Colonic mucosa (tissue), 4 donors: ENCODE data around the gene ADARB2. TPM values are rescaled to one million over a fixed set of nuclear protein-coding genes. Genes with fewer than 3 reads are reported as not detected.

Experiments used
- DNase-seq: peaks from one replicate; pipeline ENCODE4 v3.0.0-alpha.2; 2020
- H3K27ac ChIP-seq: fragments of 200-600 bp; one replicate; pipeline ENCODE4 v1.8.0; 2021
- H3K27me3 ChIP-seq: fragments of 200-600 bp; one replicate; pipeline ENCODE4 v1.8.0; 2021
- H3K36me3 ChIP-seq: fragments of 200-600 bp; one replicate; pipeline ENCODE4 v1.8.0; 2021
- H3K4me1 ChIP-seq: fragments of 200-600 bp; one replicate; pipeline ENCODE4 v1.8.0; 2021; ENCODE audit warnings: mild to moderate bottlenecking
- H3K4me3 ChIP-seq: fragments of 200-600 bp; one replicate; pipeline ENCODE4 v1.8.0; 2021
- H3K9ac ChIP-seq, 2 donors: one replicate each; pipeline ENCODE4 v1.7.0; 2013; ENCODE audit warnings: control low read depth in 2 of 2, low read depth in 2 of 2, low read length in 2 of 2
- H3K9me3 ChIP-seq: fragments of 200-600 bp; one replicate; pipeline ENCODE4 v1.8.0; 2021
- intact Hi-C: fragments of 100-400 bp; cut with DNase I; formaldehyde crosslinking; loops from one replicate; pipeline ENCODE4 v1.14.1; 2022
- total RNA-seq, 2 donors: library from RNA; stranded (reverse); fragmentation: NEBNext Ultra II Directional in 1 of 2; extraction: Animal tissue kit (Norgen Biotek cat#: 25700) in 1 of 2; gene quantifications; one replicate each; pipeline ENCODE4 v1.2.1, GENCODE V29; 2021
- TF ChIP-seq, protein P1 (sequence below): fragments of 200-600 bp; IDR thresholded peaks from one replicate; pipeline ENCODE4 v1.8.0; 2022; ENCODE audit warnings: antibody characterized with exemption, mild to moderate bottlenecking
- donor health status: healthy.
- donor health status: DM: no; HTN: no; CAD: no.
- donor health status: DM: no; HTN: no; CAD: no.

The ADARB2 gene
- total RNA-seq, 2 donors from 2014 or later, result 0.19 TPM; not detected in 1

DNA sequence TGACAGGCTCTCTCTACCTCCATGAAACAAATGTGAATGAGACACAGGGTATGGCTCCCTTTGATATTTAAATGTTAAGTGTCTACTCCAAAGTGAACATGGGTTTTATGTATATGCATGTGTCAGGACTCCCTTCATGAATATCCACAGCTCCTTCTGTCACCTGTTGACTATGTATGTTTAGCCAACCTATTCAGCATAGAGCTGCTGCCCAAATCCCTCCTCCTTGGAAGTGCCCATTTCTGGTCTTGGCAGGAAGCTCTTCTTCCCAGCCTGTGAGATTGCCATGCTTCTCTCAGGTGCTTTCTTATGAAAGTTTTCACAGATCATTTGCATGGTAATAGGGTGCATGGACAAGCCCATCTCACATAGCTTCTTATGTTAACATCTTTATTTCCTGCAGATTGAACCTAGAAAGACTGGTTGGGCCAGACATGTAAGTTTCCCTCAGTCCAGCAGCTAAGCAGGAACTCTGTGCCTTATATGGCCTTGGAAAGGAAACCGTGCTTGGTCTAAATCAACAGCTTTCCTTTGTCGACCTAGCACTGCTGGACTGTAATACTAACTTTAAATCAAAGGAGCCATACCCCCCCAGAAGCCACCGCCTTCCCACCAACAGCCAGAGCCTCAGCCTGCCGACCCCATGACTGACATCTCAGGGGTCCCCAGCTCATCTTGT, 288.9 kb downstream of the ADARB2 start:
- Histone ChIP-seq H3K4me3 (no peak overlapping the region), H3K9ac (no peak overlapping the region), H3K27ac (no peak overlapping the region), H3K4me1 (no peaks in the 10 kb centered on the region), H3K36me3 (no peaks in the 10 kb centered on the region), H3K27me3 (no peaks in the 10 kb centered on the region), H3K9me3 (no peaks in the 10 kb centered on the region)
- DNase-seq, result no peak
- TF ChIP-seq, protein P1, sequence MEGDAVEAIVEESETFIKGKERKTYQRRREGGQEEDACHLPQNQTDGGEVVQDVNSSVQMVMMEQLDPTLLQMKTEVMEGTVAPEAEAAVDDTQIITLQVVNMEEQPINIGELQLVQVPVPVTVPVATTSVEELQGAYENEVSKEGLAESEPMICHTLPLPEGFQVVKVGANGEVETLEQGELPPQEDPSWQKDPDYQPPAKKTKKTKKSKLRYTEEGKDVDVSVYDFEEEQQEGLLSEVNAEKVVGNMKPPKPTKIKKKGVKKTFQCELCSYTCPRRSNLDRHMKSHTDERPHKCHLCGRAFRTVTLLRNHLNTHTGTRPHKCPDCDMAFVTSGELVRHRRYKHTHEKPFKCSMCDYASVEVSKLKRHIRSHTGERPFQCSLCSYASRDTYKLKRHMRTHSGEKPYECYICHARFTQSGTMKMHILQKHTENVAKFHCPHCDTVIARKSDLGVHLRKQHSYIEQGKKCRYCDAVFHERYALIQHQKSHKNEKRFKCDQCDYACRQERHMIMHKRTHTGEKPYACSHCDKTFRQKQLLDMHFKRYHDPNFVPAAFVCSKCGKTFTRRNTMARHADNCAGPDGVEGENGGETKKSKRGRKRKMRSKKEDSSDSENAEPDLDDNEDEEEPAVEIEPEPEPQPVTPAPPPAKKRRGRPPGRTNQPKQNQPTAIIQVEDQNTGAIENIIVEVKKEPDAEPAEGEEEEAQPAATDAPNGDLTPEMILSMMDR, result no peak
- intact Hi-C loops, result no loop called here

DNA sequence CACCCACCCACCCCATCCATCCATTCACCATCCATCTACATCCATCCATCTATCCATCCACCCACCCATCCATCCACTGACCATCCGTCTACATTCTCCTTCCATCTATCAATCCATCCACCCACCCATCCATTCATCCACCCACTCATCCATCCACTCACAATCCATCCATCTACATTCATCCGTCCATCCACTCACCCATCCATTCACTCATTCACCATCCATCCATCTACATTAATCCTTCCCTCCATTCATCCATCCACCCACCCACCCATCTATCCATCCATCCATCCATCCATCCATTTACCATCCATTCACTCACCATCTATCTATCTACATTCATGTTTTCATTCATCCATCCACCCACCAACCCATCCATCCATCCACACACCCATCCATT, 292.5 kb downstream of the ADARB2 start:
- Histone ChIP-seq H3K36me3 (no peaks in the 10 kb centered on the region), H3K27ac (no peak overlapping the region), H3K9me3 (no peaks in the 10 kb centered on the region), H3K27me3 (no peaks in the 10 kb centered on the region), H3K4me1 (no peaks in the 10 kb centered on the region), H3K4me3 (no peak overlapping the region), H3K9ac (no peak overlapping the region)
- intact Hi-C loops, result no loop called here
- DNase-seq, result no peak
- TF ChIP-seq, protein P1, result no peak

DNA sequence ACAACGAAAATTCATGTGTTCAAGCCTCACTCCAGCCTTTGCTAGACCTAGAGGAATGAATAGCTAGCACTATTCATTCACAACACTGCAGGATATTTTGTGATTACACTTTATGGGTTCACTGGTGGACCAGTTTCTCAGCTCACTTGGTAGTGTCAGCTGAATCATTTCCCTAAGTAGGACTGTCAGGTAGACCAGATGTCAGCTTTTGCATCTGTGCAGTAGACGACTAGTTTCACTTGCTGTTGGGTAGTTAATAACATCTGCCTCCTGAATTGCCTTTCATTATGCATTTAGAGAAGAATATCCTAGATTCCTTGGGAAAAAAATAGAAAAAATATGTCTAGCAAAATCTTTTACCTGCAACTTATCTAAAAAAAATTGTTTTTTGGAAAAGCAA, 296.4 kb downstream of the ADARB2 start:
- TF ChIP-seq, protein P1, result no peak
- intact Hi-C loops, result no loop called here
- no peak for DNase-seq
- Histone ChIP-seq H3K4me3 (no peak overlapping the region), H3K9me3 (no peaks in the 10 kb centered on the region), H3K36me3 (no peaks in the 10 kb centered on the region), H3K27me3 (no peaks in the 10 kb centered on the region), H3K4me1 (no peaks in the 10 kb centered on the region), H3K9ac (no peak overlapping the region), H3K27ac (no peak overlapping the region)

DNA sequence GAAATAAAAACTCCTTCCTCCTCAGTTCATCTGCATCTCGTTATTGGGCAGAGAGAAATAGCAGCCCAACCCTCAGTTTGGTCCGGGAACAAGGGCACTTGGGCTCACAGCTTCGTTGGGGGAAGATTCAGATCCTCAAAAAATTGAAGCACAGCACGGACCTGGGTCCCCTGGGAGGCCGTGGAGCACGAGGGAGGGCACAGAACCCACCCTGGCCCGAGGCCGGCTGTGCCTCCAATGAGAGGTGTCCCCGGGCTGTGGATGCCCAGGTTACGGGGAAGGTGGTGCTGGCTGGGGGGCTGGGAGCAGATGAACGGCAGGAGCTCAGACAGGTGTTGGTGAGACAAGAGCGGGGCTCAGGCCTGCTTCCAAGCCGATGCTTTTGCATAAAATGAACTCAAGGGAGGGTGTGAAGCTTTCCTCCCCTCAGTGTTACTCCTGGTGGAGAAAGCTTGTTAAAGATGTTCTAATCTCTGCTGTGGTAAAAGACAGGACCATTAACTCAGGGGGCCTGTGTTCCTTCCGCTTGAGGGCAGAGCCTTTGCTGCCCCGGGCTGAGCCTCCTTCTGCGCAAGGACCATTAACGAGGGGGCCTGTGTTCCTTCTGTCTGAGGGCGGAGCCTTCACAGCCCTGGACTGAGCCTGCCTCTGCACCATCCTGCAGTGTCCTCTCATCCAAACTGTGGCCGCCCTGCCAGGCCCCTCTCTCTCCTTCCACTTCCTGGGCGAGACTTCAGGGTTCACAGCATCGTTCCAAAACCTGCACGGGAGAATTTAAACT, 302.2 kb downstream of the ADARB2 start:
- Histone ChIP-seq H3K9ac (no peak overlapping the region), H3K27ac (no peak overlapping the region), H3K4me3 (no peak overlapping the region), H3K36me3 (no peaks in the 10 kb centered on the region), H3K4me1 (no peaks in the 10 kb centered on the region), H3K9me3 (no peaks in the 10 kb centered on the region), H3K27me3 (no peaks in the 10 kb centered on the region)
- no peak for DNase-seq
- intact Hi-C loops, result no loop called here
- TF ChIP-seq, protein P1, result no peak

DNA sequence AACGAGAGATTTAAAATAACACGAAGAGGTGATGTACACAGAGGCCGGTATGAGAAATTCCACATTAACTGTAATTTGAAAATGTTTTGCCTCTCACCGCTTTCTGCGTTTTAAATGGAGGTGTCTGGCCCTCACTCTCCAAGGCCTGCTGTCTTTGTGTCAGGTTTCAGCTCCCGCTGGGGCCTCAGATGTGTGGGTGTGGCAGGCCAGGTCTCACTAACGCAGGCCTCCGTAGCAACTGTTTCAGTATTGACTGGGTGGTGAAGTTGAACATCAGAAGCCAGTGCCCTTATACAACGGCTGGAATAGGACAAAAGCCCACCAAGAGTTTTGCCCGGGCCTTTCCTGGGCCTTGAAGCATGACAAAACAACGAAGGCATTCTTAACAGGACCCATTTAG, 303.1 kb downstream of the ADARB2 start:
- Histone ChIP-seq H3K9ac (no peak overlapping the region), H3K4me1 (no peaks in the 10 kb centered on the region), H3K4me3 (no peak overlapping the region), H3K9me3 (no peaks in the 10 kb centered on the region), H3K27me3 (no peaks in the 10 kb centered on the region), H3K27ac (no peak overlapping the region), H3K36me3 (no peaks in the 10 kb centered on the region)
- no peak for DNase-seq
- intact Hi-C loops, result no loop called here
- TF ChIP-seq, protein P1, result no peak
